HG03565 (cell line): ENCODE measurements around the gene CREBBP.

Experiments
- ATAC-seq: cut with Tn5 transposase; IDR thresholded peaks from one replicate; pipeline ENCODE4 v1.9.1; 2021; ENCODE audit warnings: mild to moderate bottlenecking, moderate library complexity; ENCODE audit not compliant: unreplicated experiment

CREBBP gene

DNA sequence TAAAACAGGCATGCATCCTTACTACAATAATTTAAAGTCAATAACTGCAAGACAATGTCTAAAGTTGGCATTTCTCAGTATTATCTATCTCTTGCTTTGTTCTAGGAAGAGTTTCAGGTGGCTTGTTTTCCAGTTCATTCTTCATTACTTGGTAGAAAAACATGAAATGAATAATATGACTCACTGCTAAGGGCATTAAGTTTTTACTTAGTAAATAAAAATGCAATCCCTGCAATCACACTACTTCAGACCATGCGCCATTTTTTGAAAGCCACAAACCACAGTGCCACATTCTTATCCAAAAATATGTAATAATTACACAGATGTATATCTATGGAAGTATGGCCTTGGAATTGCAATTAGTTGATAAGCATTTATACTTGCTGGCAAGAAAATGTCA is 55.4 kb downstream of the CREBBP start:
- no peak for ATAC-seq

DNA sequence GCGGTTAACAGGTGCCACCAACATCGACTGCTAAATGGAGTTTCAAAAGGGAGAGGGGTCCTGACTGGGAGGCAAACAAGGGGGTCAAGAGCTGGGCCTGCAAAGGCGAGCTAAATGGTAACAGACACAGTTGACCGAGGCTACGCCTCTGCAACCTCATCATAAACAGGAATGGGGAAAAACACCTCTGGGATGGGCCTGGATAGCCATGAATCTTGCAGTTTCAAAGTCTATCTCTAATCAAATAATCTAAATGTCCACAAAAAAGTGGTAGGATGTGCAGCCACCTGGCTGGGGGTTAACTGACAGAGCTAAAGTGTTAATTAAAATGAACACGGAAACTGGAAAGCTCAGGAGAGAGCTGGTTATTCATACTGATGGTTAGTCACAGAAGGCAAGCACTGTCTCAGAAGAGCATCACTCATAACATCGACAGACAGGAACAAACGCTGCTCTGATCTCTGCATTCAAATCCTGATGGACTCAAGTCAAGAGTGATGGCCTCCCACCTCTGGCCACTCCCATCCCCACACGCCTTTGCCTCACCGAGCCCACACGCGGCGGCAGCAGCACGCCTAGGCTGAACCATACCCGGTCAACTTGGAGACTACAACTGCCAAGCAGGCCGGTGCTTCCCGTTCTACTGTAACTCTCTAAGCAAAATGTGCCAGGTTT is 56.3 kb downstream of the CREBBP start:
- no peak for ATAC-seq

DNA sequence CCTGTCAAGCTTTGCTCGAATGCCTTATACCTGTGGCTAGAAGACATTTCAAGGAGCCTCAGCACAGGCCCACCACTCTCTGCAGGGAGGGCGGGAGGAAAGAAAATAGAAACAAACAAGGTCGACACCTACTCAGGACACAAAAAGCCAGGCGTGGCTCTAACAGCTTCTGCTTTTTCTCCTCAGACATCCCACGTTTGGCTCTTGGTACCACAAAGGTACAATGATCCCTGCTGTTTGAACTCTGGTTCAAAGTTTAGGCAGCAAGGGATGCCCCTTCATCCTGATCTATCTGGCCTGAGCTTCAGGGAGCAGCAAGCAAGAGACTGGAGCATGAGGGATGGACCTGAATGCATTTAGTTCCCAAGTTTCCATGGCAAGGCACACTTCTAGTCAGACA is 57.1 kb downstream of the CREBBP start:
- ATAC-seq, result no peak

DNA sequence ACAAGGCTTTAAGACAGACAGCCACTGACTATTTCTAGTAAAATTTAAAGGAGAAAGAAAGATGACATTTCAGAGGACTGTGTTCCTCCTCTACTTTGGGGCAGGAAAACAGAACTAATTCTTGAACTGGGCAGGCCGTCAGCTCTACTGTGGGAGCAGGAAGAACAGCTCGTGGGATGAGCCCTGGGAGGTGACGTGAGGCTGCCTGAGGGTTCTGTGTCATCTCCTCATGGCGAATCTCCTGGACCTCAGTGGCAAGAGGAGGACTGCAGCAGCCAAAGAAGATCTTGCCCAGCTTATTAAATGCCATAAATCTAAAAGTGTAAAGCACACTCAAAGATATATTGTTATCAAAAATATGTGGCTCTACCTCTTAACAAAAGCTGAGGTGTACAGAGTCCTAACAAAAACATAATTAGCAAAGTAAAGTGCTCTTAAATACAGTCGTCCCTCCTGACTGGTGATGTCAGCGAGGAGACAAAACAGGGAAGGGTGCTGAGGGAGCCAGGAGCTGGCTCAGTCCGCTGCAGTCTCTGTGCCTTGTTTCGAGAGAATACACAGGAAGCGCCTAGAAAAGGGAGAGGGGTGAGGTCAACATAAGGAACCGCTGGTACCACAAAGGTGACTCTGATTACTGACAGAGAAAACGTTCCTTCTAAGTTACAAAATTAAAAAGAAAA is 58.0 kb downstream of the CREBBP start:
- ATAC-seq, result no peak

DNA sequence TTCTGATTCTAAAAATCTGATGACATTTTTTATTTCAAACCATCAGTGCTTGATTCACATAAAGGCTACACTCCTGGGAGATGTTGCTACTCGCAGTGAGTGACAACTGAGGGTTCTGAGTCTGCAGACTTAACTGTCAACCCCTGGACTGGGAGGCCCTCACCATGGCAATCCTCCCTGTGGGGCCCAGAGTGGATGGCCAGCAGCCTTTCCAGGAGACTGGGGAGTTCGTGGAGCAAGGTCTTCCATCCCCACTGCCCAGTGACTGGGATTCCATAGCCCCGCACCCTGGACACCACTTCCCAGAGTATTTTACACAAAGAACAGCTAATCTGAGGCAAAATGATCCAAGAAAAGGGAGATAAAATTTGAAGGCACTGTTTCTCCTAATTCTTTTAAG is 59.3 kb downstream of the CREBBP start:
- ATAC-seq, result no peak

DNA sequence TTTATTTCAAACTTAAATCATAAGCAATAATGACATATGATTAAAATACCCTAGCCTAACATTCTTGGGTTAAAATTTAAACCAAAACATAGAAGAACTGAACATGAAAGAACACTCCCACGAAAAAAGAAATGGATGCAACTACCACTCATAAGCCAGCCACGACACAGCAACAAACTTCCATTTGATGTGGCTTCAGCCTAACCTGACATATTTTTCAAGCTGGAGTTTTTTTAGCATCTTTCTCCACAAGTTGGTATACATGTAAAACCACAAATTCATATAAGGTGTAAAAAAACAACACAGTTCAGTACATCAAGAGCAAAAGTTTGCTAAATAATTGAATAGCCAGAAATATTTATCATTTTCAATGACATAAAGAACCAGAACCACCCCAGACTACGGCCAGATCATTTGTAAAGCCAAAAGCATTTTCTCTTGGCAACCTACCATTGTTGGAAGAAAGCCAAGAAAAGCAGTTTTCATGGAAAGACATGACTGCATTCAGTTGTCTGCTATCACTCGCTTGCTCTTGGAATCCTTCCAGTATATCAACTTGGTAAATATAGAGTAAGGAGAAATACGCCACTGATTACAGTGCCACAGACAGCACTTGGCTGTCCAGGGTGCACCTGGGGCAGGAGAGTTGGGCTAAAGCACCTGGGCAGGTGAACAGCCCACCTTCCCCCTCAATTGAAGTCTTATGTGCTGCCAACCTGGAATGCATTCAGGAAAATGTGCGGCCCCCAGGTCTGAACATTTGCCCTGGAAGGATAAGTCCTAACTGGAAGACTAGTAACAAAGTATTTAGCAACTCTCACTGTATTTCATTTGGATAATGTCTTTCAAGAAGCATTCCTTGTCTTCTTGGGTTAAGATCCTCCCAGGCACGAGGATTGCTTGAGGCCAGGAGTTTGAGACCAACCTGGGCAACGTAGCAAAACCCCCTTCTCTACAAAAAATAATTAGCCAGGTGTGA is 60.5 kb downstream of the CREBBP start:
- no peak for ATAC-seq

DNA sequence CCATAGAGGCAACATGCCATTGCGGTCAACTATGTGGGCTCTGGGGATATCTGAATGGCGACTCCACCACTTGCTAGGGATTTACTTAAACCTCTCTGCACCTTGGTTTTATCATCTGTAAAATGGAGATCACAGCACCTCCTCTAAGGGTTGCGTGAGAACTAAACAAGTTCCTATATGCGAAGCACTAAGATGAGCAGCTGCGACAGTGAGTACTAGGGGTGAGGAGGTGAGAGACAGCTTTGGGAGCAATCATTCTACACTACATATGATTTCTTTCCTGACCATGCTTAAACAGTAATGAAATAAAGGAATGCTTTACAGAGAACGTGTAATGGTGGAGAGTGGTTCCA is 61.4 kb downstream of the CREBBP start:
- ATAC-seq, result no peak

DNA sequence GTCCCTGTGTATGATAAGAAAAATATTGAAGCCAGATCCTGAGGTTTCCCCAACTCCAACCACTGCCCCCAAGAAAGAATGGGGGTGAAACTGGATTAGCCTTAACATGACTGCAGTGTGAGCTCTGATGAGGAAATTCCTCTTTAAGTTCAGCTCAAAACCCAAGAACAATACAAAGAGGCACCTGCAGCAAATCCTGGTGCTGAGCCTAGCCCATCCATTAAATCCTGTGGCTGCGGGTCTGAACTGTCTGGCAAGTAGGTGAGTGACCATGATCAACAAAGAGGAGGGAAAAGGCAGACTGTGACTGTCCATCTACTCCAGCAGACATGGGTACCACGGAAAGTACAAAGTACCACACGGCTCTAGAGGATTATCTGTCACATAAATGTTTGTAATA is 64.2 kb downstream of the CREBBP start:
- no peak for ATAC-seq

DNA sequence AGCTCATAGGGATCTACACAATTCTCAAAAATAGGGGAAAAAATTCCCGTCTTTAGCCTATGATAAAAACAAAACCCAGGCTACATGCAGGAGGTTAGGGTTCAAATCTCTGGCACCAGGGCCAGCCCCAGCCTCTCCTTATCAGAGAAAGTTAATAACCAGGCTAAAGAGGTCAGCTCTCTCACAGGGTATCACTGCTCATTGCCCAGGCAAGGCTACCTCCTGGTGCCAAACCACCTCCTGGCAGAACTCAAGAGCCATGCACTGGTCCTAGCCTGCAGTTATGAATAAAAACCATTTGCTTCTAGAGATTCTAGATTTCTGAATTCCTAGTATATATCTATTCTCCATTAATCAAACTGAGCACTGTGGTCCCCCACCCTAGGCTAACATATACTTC is 65.8 kb downstream of the CREBBP start:
- no peak for ATAC-seq

DNA sequence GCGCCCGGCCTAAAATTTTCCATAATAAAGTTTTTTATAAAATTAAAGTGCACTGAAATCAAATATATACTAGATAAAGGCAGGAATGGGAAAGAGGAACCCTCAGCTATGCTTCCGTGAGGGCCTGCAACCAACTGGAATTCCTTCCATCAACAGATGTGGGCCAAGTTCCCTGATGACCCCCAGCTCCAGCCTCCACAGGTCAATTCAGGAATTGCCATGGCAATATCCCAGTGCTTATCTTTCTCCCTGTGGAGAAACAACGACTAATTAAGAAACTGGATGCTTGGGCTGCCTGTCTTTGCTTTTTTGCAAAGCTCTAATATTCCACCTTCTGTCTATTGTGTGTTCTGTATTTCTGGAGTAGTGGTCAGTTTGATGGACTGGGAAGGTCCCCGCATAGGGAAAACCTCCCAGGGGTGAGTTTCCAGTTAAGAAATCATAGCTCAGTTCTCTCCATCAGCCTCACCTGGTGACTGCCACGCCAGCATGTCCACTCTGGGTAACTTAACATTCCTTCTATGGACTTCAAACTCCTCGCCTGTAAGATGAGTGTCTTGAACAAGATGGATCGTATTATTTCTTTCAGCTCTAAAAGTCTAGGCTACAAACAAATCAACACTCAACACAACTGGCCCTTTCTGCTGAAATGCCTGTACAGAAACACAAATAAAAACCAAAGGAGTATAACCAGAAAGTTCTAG is 67.9 kb downstream of the CREBBP start:
- no peak for ATAC-seq

DNA sequence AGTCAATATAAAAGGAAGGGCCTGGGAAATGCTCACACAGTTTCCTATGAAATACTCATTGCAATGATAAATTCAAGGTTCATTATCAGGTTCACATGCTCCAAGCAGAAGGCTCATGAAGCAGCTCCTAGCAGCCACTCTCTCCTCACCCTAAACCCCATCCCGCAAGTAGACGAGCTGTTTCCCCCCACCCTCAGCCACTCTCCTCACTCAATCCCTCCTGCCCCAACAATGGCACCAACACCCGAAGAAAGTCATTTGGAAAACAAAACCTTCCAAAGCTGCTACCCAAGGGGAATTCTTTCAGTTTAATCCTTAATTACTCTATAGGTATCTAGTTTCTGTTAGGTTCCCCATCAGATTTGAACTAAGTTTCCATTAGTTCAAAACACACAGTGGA is 69.7 kb downstream of the CREBBP start:
- ATAC-seq, result no peak

DNA sequence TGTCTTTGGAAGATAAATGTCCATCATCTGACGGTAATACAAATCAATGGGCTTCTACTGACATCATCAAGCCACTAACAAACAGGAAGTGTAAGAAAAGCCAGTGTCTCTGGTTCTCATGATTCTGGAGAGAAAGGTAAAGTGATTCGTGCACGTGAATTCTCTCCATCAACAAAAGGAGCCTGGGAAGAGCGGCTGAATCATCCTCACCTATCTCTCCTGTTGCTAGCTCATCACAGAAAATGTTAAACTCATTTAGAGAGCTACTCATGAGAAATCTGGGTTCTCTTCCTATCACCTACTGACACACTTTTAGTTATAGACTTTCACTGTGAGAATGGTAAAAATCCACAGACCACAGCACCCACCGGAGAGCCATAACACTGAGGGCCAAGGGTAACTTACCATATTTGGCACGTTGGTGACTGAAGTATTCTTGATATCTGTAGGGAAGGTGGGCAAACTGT is 70.3 kb downstream of the CREBBP start:
- ATAC-seq, result no peak

DNA sequence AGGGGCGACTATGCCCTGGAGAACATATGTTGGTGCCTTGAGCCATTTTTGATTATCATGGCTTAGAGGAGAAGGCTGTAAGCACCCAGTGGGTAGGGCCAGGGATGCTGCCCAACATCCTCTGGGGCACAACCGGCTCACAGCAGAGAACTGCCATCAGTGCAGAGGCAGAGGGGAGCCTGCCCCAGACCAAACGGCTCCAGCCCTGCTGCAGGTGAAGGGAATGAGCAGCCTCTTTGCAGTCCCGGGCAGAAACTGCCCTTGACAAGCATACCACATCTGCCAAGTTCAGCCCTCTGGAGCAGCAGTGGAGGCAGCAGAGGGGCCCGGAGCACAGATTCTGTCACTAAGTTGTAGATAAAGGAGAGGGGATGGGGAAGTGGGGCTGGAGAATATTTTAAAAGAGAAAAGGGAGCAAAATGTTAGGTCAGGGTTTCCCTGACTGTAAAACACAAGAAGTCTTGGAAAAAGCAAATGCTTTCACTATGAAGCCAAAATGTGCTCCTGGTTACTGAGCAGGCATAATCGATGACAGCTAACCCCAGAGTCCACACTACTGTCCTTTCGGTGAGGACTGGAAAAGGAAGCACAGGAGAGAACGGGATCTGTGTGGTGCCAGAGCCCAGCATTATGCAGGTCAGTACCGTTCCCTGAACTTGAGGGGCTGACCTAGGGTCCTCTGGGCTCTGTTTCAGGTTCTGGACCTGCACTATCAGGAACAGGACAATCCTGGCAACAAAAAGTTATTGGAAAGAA is 72.0 kb downstream of the CREBBP start:
- no peak for ATAC-seq

DNA sequence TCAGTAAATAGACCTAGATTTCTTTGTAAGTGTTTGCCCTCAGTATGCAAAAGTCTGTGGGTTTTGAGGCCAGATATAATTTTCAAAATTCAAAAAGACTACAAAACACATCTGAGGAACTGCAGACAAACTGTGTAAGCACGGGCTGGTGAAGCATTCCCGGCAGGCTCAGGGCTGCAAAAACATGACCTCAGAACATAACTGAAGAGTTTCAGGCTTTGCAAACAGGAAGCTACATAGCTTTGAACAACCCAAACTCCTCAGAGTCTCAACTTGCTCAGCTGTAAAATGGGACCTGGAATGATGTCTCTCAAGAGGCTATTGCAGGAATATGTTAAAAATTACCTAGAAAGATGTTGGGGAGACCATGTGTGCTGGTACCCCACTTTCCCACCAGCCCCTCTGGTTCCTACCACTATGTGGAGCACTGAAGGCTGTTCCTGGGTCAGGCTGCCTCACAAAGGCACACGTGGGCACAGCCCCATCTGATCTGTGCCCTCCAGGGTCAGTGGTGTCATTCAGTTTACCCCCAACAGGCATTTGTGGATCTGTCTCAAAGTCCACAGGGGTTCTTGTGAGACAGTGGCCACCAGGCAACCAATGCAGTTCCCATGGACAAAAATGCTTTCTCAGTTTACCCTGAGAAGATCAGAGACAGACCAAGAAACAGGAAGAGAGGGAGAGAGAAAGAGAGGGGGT is 72.9 kb downstream of the CREBBP start:
- no peak for ATAC-seq

DNA sequence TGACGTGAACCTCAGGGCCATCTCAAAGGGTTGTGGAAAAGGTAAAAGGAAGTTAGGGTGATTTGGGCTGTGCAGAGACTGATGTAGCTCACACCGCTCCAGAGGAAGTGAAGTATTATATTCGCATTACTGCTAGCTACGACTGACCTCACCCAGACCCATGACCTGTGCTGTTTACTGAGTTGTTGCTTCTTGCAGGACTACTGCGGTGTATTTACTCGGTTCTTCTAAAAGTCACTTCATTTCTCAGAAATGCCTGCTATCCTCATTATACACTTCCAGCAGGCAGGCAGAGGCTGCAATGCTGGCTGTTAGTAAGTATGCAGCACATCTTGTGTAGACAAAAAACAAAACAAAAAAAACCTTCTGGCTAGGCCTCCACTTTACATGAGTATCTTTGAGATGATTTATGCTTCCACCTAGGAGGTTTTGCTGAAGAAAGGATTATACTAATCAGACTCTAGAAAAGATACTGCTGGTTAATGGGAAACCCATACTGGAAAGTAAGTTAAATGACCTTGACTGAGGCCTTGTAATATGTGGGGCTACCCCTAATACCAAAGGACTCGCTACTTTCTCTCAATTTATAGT is 76.0 kb downstream of the CREBBP start:
- no peak for ATAC-seq

DNA sequence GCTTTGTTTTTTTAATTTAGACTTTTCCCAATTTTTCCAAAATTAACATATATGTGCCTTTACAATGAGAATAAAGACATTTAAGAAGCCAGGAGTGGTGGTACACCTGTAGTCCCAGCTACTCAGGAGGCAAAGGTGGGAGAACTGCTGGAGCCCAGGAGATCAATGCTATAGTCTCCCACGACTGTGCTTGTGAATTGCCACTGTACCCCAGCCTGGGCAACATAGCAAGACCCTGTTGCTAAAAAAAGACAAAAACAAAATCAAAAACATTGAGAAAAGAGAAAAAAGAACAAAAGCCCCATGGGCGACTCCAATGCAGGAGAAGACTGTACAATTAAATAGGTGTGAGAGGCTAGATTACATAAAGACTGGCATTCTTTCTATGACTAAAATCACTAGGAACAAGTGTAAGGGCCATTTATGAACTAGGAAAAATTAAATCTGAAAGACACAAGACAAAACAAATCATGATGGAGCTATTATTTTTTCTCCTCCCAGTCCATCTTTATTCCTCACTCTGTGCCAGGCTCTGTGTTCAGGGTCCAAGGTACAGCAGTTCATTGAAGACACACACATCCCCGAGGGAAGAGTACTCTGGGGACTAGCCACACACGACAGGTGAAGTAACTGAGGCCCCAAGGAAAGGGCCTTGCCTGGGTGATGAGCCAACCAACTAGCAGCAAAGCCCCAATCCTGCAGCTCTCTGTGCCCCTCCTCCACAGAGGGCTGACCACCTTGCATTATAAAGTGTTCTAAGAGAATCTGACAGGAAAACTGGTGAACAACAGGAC is 79.8 kb downstream of the CREBBP start:
- no peak for ATAC-seq

DNA sequence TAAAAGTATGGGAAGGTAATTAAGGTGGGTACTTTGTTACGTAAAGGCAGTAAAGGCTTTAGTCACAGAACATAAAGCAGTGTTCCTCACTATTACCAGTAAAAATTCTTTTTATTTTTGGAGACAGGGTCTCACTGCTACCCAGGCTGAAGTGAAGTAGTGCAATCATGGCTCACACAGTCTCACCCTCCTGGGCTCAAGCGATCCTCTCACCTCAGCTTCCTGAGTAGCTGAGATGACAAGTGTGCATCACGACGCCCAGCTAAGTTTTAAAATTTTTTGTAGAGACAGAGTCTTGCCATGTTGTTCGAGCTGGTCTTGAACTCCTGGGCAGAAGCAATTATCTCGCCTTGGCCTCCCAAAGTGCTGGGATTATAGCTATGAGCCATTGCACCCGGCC is 80.5 kb downstream of the CREBBP start:
- ATAC-seq, result no peak

DNA sequence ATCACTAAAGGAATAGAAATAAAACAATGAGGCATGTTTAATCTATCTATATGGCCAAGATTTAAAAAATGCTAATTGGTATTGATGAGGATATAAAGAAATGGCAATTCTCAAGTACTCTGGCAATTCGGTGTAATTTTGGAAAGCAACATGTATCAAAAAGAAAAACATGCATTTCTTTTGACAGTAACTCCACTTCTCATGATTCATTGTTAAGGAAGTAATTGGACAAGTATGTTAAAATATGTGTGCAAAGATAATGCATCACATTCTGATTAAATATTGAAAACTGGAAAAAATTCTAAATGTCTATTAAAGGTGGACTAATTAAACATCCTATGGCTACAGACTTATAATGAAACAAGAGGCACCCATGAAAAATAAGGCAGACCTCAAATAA is 81.2 kb downstream of the CREBBP start:
- ATAC-seq, result no peak

DNA sequence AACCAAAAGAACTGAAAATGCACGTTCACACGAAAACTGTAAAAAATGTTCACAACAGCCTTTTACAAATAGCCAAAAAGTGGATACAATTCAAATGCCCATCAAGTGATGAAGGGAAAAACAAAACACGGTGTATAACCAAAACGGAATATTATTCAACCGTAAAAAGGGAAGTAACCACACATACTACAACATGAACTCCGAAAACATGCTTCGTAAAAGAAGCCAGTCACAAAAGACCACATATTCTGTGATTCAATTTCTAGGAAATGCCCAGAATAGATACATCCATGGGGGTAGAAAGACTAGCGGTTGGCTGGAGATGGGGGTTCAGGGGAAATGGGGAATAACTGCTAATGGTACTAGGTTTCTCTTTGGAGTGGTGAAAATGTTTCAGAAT is 81.7 kb downstream of the CREBBP start:
- ATAC-seq, result no peak
